C4-2B (cell line): ENCODE results near the gene ARHGAP15.

ENCODE experiments used
- H3K27ac ChIP-seq: fragments of 450-650 bp; 2 replicates; pipeline ENCODE4 v1.5.1; 2017
- CTCF ChIP-seq: fragments of 450-650 bp; conservative IDR thresholded peaks from 2 replicates; pipeline ENCODE4 v1.5.1; 2017; ENCODE audit warnings: mild to moderate bottlenecking
- ZFX ChIP-seq: fragments of 450-650 bp; IDR thresholded peaks from 2 replicates; pipeline ENCODE4 v1.6.1; 2017

The ARHGAP15 gene

GRCh38 chr2:143706354-143706753 lies 577.1 kb downstream of the ARHGAP15 start:
- no peak for TF ChIP-seq CTCF
- no peak for TF ChIP-seq ZFX
- no peak overlapping the region for H3K27ac ChIP-seq

GRCh38 chr2:143708682-143709081 lies 579.5 kb downstream of the ARHGAP15 start:
- no peak overlapping the region for H3K27ac ChIP-seq
- TF ChIP-seq CTCF (no peak), ZFX (no peak)

GRCh38 chr2:143710196-143710595 lies 581.0 kb downstream of the ARHGAP15 start:
- no peak for TF ChIP-seq CTCF
- no peak for TF ChIP-seq ZFX
- no peak overlapping the region for H3K27ac ChIP-seq

- H3K27ac ChIP-seq = no peak overlapping the region
- no peak for TF ChIP-seq CTCF
Measured at GRCh38 chr2:143710879-143711278, 581.7 kb downstream of the ARHGAP15 start.

- no peak overlapping the region for H3K27ac ChIP-seq
- TF ChIP-seq ZFX (no peak), CTCF (no peak)
Measured at GRCh38 chr2:143716522-143716921, 587.3 kb downstream of the ARHGAP15 start.

GRCh38 chr2:143717053-143717452 lies 587.8 kb downstream of the ARHGAP15 start:
- H3K27ac ChIP-seq = no peak overlapping the region
- TF ChIP-seq CTCF (no peak), ZFX (no peak)

- no peak overlapping the region for H3K27ac ChIP-seq
- TF ChIP-seq ZFX = no peak
Measured at GRCh38 chr2:143717536-143718168, 588.4 kb downstream of the ARHGAP15 start.

- H3K27ac ChIP-seq = no peak overlapping the region
- TF ChIP-seq CTCF (no peak), ZFX (no peak)
Measured at GRCh38 chr2:143718745-143719144, 589.5 kb downstream of the ARHGAP15 start.
